ENCODE data around the gene CCDC57. TPM values are rescaled to one million over a fixed set of nuclear protein-coding genes. Genes with fewer than 3 reads are reported as not detected.

CCDC57 gene
- total RNA-seq, 1 donor = 21.0 TPM

- no peak overlapping the region for H3K4me2 ChIP-seq (ENCODE audit: insufficient read depth, low read length)
- H3K36me3 ChIP-seq (ENCODE audit: insufficient read depth, low read length) = peaks cover 3% of the 10 kb centered on the region
- no peaks in the 10 kb centered on the region for H3K4me1 ChIP-seq (ENCODE audit: insufficient read depth, low read length)
- DNase-seq (ENCODE audit: insufficient read length, low spot score, missing footprints) = no peak
- H3K4me3 ChIP-seq (ENCODE audit: insufficient read depth, low read length) = no peak overlapping the region
- no peak overlapping the region for H3K27ac ChIP-seq (ENCODE audit: low read depth, low read length)
- H3K79me2 ChIP-seq (ENCODE audit: insufficient read depth, low read length) = no peaks in the 10 kb centered on the region
- no peaks in the 10 kb centered on the region for H4K20me1 ChIP-seq (ENCODE audit: insufficient read depth, low read length)
- TF ChIP-seq, protein P1, sequence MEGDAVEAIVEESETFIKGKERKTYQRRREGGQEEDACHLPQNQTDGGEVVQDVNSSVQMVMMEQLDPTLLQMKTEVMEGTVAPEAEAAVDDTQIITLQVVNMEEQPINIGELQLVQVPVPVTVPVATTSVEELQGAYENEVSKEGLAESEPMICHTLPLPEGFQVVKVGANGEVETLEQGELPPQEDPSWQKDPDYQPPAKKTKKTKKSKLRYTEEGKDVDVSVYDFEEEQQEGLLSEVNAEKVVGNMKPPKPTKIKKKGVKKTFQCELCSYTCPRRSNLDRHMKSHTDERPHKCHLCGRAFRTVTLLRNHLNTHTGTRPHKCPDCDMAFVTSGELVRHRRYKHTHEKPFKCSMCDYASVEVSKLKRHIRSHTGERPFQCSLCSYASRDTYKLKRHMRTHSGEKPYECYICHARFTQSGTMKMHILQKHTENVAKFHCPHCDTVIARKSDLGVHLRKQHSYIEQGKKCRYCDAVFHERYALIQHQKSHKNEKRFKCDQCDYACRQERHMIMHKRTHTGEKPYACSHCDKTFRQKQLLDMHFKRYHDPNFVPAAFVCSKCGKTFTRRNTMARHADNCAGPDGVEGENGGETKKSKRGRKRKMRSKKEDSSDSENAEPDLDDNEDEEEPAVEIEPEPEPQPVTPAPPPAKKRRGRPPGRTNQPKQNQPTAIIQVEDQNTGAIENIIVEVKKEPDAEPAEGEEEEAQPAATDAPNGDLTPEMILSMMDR (IDR thresholded peaks at IDR 0.05; ENCODE audit: extremely low read depth, low read depth, low read length) = no peak
- no peaks in the 10 kb centered on the region for H3K27me3 ChIP-seq (ENCODE audit: insufficient read depth, low read length)
- H3K9me3 ChIP-seq (ENCODE audit: low read depth, low read length) = no peaks in the 10 kb centered on the region
- no peak overlapping the region for H2AFZ ChIP-seq (ENCODE audit: low read length)
Observed at GRCh38 chr17:82127704-82128103, 84.9 kb downstream of the CCDC57 start.

GRCh38 chr17:82127315-82127595 lies 85.4 kb downstream of the CCDC57 start:
- DNase-seq (ENCODE audit: insufficient read length, low spot score, missing footprints) = peak; percentile 49
- no peak overlapping the region for H3K4me2 ChIP-seq (ENCODE audit: insufficient read depth, low read length)
- no peaks in the 10 kb centered on the region for H3K27me3 ChIP-seq (ENCODE audit: insufficient read depth, low read length)
- TF ChIP-seq, protein P1 (IDR thresholded peaks at IDR 0.05; ENCODE audit: extremely low read depth, low read depth, low read length) = no peak
- H3K9me3 ChIP-seq (ENCODE audit: low read depth, low read length) = no peaks in the 10 kb centered on the region
- no peaks in the 10 kb centered on the region for H4K20me1 ChIP-seq (ENCODE audit: insufficient read depth, low read length)
- H3K36me3 ChIP-seq (ENCODE audit: insufficient read depth, low read length) = peaks cover 3% of the 10 kb centered on the region
- H3K27ac ChIP-seq (ENCODE audit: low read depth, low read length) = no peak overlapping the region
- no peaks in the 10 kb centered on the region for H3K79me2 ChIP-seq (ENCODE audit: insufficient read depth, low read length)
- H3K4me1 ChIP-seq (ENCODE audit: insufficient read depth, low read length) = no peaks in the 10 kb centered on the region
- no peak overlapping the region for H2AFZ ChIP-seq (ENCODE audit: low read length)
- no peak overlapping the region for H3K4me3 ChIP-seq (ENCODE audit: insufficient read depth, low read length)

DNA sequence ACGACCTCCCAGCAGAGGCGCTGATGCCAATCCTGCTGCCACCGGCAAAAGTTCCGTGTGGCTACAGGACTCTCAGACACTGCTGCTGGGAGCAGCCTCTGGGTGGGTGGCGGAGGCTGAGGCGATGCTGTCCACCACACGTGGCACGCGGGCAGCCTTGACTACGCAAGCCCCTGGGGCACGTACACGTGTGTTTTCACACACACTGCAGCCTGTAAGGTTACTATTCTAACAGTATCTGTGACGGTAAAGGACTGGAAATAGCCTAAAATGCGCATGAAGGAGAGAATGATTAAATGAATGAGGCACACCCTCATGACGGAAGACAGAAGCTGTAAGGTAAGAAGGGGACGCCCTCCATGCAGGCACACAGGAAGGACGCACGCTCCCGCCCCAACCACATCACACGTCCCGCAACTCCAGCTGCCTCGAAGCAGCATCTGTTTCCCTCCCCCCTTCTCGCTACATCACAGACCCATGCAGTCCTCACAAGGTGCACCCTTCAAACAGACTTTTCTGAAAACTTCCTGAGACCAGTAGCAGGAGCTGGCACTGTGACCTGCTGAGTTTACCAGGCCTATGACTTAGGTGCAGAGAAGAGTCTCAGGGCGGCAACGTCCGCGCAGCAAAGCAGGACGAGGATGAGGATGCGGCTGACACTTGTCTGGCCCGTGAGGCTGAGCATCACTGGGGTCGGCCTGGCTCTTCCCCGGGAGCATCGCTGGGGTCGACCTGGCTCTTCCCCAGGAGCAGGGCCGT lies 85.9 kb downstream of the CCDC57 start:
- Histone ChIP-seq H4K20me1 (ENCODE audit: insufficient read depth, low read length) (no peaks in the 10 kb centered on the region), H3K36me3 (ENCODE audit: insufficient read depth, low read length) (peaks cover 3% of the 10 kb centered on the region), H3K27me3 (ENCODE audit: insufficient read depth, low read length) (no peaks in the 10 kb centered on the region), H2AFZ (ENCODE audit: low read length) (no peak overlapping the region), H3K4me2 (ENCODE audit: insufficient read depth, low read length) (no peak overlapping the region), H3K4me1 (ENCODE audit: insufficient read depth, low read length) (no peaks in the 10 kb centered on the region), H3K9me3 (ENCODE audit: low read depth, low read length) (no peaks in the 10 kb centered on the region), H3K4me3 (ENCODE audit: insufficient read depth, low read length) (no peak overlapping the region), H3K27ac (ENCODE audit: low read depth, low read length) (no peak overlapping the region), H3K79me2 (ENCODE audit: insufficient read depth, low read length) (no peaks in the 10 kb centered on the region)
- DNase-seq (ENCODE audit: insufficient read length, low spot score, missing footprints) = no peak
- TF ChIP-seq, protein P1 (IDR thresholded peaks at IDR 0.05; ENCODE audit: extremely low read depth, low read depth, low read length) = no peak

DNA sequence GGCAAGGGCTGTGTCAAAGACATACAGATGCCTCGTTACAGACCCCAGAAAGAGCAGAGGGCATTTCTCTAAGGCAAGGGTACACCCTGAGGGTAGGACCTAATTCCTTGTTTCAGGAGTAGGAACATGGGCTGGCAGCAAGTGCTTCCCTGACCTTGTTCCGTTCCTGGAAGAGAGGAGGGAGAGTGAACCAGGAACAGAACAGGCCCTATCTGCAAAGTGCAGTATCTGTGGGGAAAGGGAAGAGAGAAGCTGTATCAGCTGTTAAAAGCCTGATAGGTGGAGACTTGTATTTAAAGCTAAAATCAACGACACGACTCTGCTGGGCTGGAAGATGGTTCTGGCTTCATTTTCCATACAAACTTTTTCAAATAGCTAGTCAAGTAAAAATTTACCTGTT lies 88.5 kb downstream of the CCDC57 start:
- H3K9me3 ChIP-seq (ENCODE audit: low read depth, low read length) = no peaks in the 10 kb centered on the region
- peak; percentile 71 for DNase-seq (ENCODE audit: insufficient read length, low spot score, missing footprints)
- no peaks in the 10 kb centered on the region for H3K79me2 ChIP-seq (ENCODE audit: insufficient read depth, low read length)
- H3K4me2 ChIP-seq (ENCODE audit: insufficient read depth, low read length) = no peak overlapping the region
- TF ChIP-seq, protein P1 (IDR thresholded peaks at IDR 0.05; ENCODE audit: extremely low read depth, low read depth, low read length) = no peak
- H4K20me1 ChIP-seq (ENCODE audit: insufficient read depth, low read length) = no peaks in the 10 kb centered on the region
- peaks cover 3% of the 10 kb centered on the region for H3K36me3 ChIP-seq (ENCODE audit: insufficient read depth, low read length)
- H3K27me3 ChIP-seq (ENCODE audit: insufficient read depth, low read length) = no peaks in the 10 kb centered on the region
- H2AFZ ChIP-seq (ENCODE audit: low read length) = no peak overlapping the region
- no peak overlapping the region for H3K27ac ChIP-seq (ENCODE audit: low read depth, low read length)
- peaks cover 8% of the 10 kb centered on the region for H3K4me1 ChIP-seq (ENCODE audit: insufficient read depth, low read length)
- no peak overlapping the region for H3K4me3 ChIP-seq (ENCODE audit: insufficient read depth, low read length)

Measured in osteoblast (primary cell).